Stimulated activated effector memory CD8-positive, alpha-beta T cell treated with anti-CD3 and anti-CD28 coated beads, Interleukin-12 subunit alpha, Interleukin-12 subunit beta, amount 100 ng/mL, for 72 hours (primary cell): ENCODE measurements around the gene SCRG1.

ENCODE experiments used
- ATAC-seq: fragments of 150-1000 bp; cut with Tn5 transposase; 2 replicates; pipeline ENCODE4 v1.10.0; 2021
- DNase-seq, 2 donors: peaks; one replicate each; pipeline ENCODE4 v3.0.0; 2021 to 2022; ENCODE audit warnings: low spot score in 2 of 2
- H3K27ac Mint-ChIP-seq: one replicate; pipeline ENCODE4 v1.8.0; 2022; ENCODE audit warnings: mild to moderate bottlenecking, mixed read lengths
- H3K36me3 Mint-ChIP-seq: one replicate; pipeline ENCODE4 v1.8.0; 2022; ENCODE audit warnings: mild to moderate bottlenecking, mixed read lengths
- H3K4me1 Mint-ChIP-seq: one replicate; pipeline ENCODE4 v1.8.0; 2022; ENCODE audit warnings: mixed read lengths
- H3K4me3 Mint-ChIP-seq: one replicate; pipeline ENCODE4 v1.8.0; 2022; ENCODE audit warnings: mild to moderate bottlenecking, mixed read lengths
- H3K9me3 Mint-ChIP-seq: one replicate; pipeline ENCODE4 v1.8.0; 2022; ENCODE audit warnings: mixed read lengths

SCRG1 gene

DNA sequence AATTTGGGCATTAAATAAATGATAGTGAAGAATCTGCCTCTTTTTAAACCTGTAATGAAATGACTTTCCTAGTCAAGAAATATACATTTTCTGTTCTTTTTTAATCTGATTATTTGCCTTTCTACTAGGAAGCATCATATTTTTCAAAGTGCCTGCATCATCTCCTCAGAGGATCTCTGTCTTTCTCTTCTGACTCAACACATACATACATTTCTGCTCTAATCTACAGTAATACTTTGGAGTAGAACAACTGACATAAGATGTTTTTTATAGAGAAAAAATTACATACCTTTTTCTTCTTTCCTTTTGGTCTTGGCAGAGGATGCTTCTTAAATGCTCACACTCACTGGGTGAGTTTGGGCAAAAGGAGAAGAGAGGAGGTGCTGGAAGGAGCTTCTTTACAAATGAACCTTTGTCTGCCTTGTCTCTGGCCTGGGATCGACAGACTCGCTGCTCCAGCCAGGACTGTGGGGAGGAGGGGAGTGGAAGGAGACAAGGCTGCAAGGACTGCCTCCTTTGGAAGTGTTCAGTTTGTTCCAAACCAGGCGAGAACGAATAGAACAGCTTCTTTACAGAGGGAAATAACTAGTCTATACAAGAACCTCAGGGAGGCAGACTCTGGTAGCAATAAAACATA lies at the start of gene SCRG1:
Gene SCRG1 (minus strand): TSS at position 338 of the 637 bp plus-strand sequence. CDS start 7,702 bp downstream, outside the sequence.
- Mint-ChIP-seq H3K4me3 (no peak within 1 kb of the TSS), H3K27ac (no peak within 1 kb of the TSS), H3K9me3 (no peaks in the 10 kb centered on the region), H3K36me3 (no peaks in the 10 kb centered on the region), H3K4me1 (no peaks in the 10 kb centered on the region)
- ATAC-seq (no peak), DNase-seq (no peak)

GRCh38 chr4:173448103-173448502 lies 49.2 kb upstream of the SCRG1 start:
- DNase-seq (no peak), ATAC-seq (no peak)
- no peaks in the 10 kb centered on the region for H3K36me3 Mint-ChIP-seq
- H3K4me3 Mint-ChIP-seq, result no peak overlapping the region
- H3K9me3 Mint-ChIP-seq, result no peaks in the 10 kb centered on the region
- peaks cover 5% of the 10 kb centered on the region for H3K4me1 Mint-ChIP-seq
- H3K27ac Mint-ChIP-seq, result no peak overlapping the region

DNA sequence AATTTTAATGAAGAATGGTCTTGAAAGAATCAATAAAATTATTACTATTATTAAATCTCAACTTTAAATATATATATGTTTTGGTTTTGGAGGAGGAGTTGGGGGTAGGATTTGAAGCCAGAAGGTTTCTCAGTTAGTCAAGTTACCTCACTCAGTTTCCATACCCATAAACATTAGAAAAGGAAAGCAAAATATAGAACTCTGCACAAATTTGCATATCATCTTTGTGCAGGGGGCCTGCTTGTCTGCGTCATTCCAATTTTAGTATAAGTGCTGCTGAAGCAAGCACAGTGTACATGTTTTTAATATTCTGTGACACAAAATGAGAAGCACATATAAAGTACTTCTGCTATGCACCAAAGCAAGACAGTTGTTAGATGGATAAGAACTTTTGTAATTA lies 47.5 kb upstream of the SCRG1 start:
- DNase-seq, result no peak
- ATAC-seq, result no peak
- Mint-ChIP-seq H3K36me3 (no peaks in the 10 kb centered on the region), H3K4me3 (no peak overlapping the region), H3K9me3 (no peaks in the 10 kb centered on the region), H3K27ac (no peak overlapping the region), H3K4me1 (peaks cover 5% of the 10 kb centered on the region)

DNA sequence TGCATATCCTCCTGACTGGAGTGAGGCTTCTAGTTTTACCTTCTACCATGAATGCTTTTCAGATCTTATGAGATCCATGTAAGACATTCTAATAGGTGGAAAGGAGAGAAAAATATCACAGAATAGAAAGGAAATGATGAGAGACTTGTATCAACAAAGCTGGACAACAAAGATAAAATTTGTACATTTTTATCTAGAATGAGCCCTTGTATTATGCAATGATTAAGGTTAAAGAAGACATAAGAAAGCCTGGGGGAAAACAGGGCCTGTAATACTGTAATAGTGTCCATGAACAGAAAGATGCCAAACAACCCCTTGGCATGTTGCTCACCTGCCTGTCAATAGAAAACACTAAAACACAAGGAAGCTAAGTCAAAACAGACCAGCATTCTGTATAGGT lies 44.2 kb upstream of the SCRG1 start:
- no peaks in the 10 kb centered on the region for H3K4me1 Mint-ChIP-seq
- no peak for ATAC-seq
- no peaks in the 10 kb centered on the region for H3K36me3 Mint-ChIP-seq
- DNase-seq, result no peak
- no peaks in the 10 kb centered on the region for H3K9me3 Mint-ChIP-seq
- no peak overlapping the region for H3K27ac Mint-ChIP-seq
- H3K4me3 Mint-ChIP-seq, result no peak overlapping the region

GRCh38 chr4:173442223-173442932 lies 43.5 kb upstream of the SCRG1 start:
- Mint-ChIP-seq H3K4me1 (no peaks in the 10 kb centered on the region), H3K9me3 (no peaks in the 10 kb centered on the region), H3K4me3 (no peak overlapping the region), H3K27ac (no peak overlapping the region), H3K36me3 (no peaks in the 10 kb centered on the region)
- ATAC-seq (no peak), DNase-seq (no peak)

GRCh38 chr4:173440888-173441287 lies 42.0 kb upstream of the SCRG1 start:
- Mint-ChIP-seq H3K27ac (no peak overlapping the region), H3K4me1 (no peaks in the 10 kb centered on the region), H3K9me3 (no peaks in the 10 kb centered on the region), H3K36me3 (no peaks in the 10 kb centered on the region), H3K4me3 (no peak overlapping the region)
- ATAC-seq (no peak), DNase-seq (no peak)

GRCh38 chr4:173436771-173437265 lies 37.9 kb upstream of the SCRG1 start:
- Mint-ChIP-seq H3K4me1 (peaks cover 6% of the 10 kb centered on the region), H3K4me3 (no peak overlapping the region), H3K36me3 (no peaks in the 10 kb centered on the region), H3K27ac (no peak overlapping the region), H3K9me3 (no peaks in the 10 kb centered on the region)
- ATAC-seq (no peak), DNase-seq (no peak)

DNA sequence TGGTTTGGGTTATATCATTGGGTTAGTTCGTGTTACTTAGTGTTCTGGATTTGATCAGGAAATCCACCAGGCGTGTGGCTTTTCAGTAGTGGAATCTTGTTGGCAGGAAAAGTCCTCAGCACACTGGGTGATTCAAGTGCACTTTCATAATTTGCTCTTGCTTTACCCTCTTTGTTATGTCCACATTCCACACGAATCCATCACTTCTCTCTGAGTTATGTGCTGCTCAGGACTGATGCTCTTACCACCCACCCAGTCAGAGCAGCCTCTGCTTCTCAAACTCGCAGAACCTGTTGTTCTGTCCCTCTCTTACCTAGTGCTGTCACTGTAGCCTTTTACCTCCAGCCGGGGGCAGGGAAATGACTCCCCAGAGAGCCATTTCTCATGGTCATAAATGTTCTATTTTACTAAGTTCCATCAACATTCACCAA lies 37.2 kb upstream of the SCRG1 start:
- no peak for DNase-seq

GRCh38 chr4:173434231-173434630 lies 35.3 kb upstream of the SCRG1 start:
- no peaks in the 10 kb centered on the region for H3K36me3 Mint-ChIP-seq
- no peak for ATAC-seq
- H3K9me3 Mint-ChIP-seq, result no peaks in the 10 kb centered on the region
- H3K4me3 Mint-ChIP-seq, result no peak overlapping the region
- no peak for DNase-seq
- peaks cover 6% of the 10 kb centered on the region for H3K4me1 Mint-ChIP-seq
- no peak overlapping the region for H3K27ac Mint-ChIP-seq

More for the DNA sequence above, 37.2 kb upstream of the SCRG1 start:
- Mint-ChIP-seq H3K36me3 (no peaks in the 10 kb centered on the region), H3K27ac (no peak overlapping the region), H3K4me1 (peaks cover 6% of the 10 kb centered on the region), H3K9me3 (no peaks in the 10 kb centered on the region), H3K4me3 (no peak overlapping the region)
- no peak for ATAC-seq

GRCh38 chr4:173433447-173433846 lies 34.5 kb upstream of the SCRG1 start:
- Mint-ChIP-seq H3K9me3 (no peaks in the 10 kb centered on the region), H3K4me1 (peaks cover 6% of the 10 kb centered on the region), H3K4me3 (no peak overlapping the region), H3K27ac (no peak overlapping the region), H3K36me3 (no peaks in the 10 kb centered on the region)
- no peak for DNase-seq
- ATAC-seq, result no peak

GRCh38 chr4:173432430-173432829 lies 33.5 kb upstream of the SCRG1 start:
- H3K27ac Mint-ChIP-seq, result peak overlapping the region; percentile 23
- H3K4me3 Mint-ChIP-seq, result no peak overlapping the region
- DNase-seq, result no peak
- no peaks in the 10 kb centered on the region for H3K36me3 Mint-ChIP-seq
- H3K9me3 Mint-ChIP-seq, result no peaks in the 10 kb centered on the region
- peak; percentile 19 for ATAC-seq
- H3K4me1 Mint-ChIP-seq, result peaks cover 6% of the 10 kb centered on the region

DNA sequence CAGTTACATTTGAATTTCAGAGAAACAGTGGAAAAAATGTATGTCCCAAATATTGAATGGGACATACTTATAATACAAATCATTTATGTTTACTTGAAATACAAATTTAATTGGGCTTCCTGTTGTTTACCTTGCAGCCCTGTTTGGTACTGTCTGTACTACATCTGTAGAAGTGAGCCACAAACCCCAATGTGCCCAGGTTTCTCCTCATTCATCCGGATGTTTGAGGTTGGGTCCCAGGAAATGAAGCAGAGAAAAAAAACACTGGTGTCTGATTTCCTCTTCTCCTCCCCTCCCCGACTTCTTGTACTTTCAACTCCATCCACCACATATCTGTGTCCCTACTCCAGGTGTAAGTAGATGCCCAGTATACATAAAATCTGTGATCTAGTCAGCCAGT lies 27.1 kb upstream of the SCRG1 start:
- peak overlapping the region; percentile 20 for H3K27ac Mint-ChIP-seq
- ATAC-seq (no peak), DNase-seq (no peak)
- no peaks in the 10 kb centered on the region for H3K36me3 Mint-ChIP-seq
- H3K9me3 Mint-ChIP-seq, result no peaks in the 10 kb centered on the region
- H3K4me3 Mint-ChIP-seq, result no peak overlapping the region
- H3K4me1 Mint-ChIP-seq, result peaks cover 18% of the 10 kb centered on the region

GRCh38 chr4:173424899-173425805 lies 26.2 kb upstream of the SCRG1 start:
- no peaks in the 10 kb centered on the region for H3K9me3 Mint-ChIP-seq
- H3K36me3 Mint-ChIP-seq, result no peaks in the 10 kb centered on the region
- ATAC-seq (no peak), DNase-seq (no peak)
- peak overlapping the region; percentile 20 for H3K27ac Mint-ChIP-seq
- no peak overlapping the region for H3K4me3 Mint-ChIP-seq
- peaks cover 23% of the 10 kb centered on the region for H3K4me1 Mint-ChIP-seq

GRCh38 chr4:173420801-173421200 lies 21.9 kb upstream of the SCRG1 start:
- no peak for DNase-seq
- peak overlapping the region; percentile 7 for H3K27ac Mint-ChIP-seq
- ATAC-seq, result no peak
- H3K36me3 Mint-ChIP-seq, result no peaks in the 10 kb centered on the region
- H3K4me3 Mint-ChIP-seq, result no peak overlapping the region
- H3K9me3 Mint-ChIP-seq, result no peaks in the 10 kb centered on the region
- peaks cover 9% of the 10 kb centered on the region for H3K4me1 Mint-ChIP-seq

DNA sequence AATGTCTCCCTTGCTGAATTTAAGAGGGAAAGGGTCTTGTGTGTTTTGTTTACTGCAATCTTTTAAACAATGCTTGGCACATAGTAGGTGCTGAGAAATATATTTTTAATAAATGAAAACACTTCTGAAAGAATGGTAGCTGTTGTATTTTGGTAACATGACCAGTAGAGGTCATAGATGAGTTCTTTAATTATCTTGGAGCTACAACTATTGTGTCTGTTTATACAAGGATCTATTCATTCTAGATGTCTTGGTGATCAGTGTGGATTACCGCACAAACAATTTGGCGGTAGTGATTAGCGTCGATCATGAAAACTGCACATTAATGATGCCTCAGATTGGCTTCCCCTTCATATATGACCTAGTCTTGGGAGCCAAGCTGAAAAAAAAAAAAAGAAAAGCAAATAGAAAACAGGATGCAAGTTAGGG lies 21.4 kb upstream of the SCRG1 start:
- Mint-ChIP-seq H3K9me3 (no peaks in the 10 kb centered on the region), H3K36me3 (no peaks in the 10 kb centered on the region), H3K4me1 (peaks cover 5% of the 10 kb centered on the region), H3K4me3 (no peak overlapping the region), H3K27ac (peak overlapping the region; percentile 7)
- no peak for ATAC-seq
- no peak for DNase-seq
